Measurements from ENCODE around the gene FKBP5. TPM values are rescaled to one million over a fixed set of nuclear protein-coding genes. Genes with fewer than 3 reads are reported as not detected.

FKBP5 gene
- total and polyA plus RNA-seq, 2 donors from 2014 or later: 45.6 to 267 TPM

GRCh38 chr6:35532126-35532525 lies 156.6 kb downstream of the FKBP5 start:
- H3K36me3 ChIP-seq (ENCODE audit: control insufficient read depth in 2 of 3, insufficient read depth in 3 of 3, low read length in 3 of 3): no peaks in the 10 kb centered on the region
- intact Hi-C loops (cut with DNase I): no loop called here
- TF ChIP-seq CTCF (IDR thresholded peaks at IDR 0.05; ENCODE audit: borderline replicate concordance, extremely low read depth, insufficient read depth): no peak
- H3K27ac ChIP-seq (ENCODE audit: low read depth in 2 of 2, low read length in 2 of 2): no peak overlapping the region
- no peak overlapping the region for H3K9ac ChIP-seq (ENCODE audit: low read length in 3 of 3)
- DNase-seq: no peak
- no peaks in the 10 kb centered on the region for H3K27me3 ChIP-seq (ENCODE audit: control insufficient read depth, insufficient read depth, low read length)
- no peaks in the 10 kb centered on the region for H3K9me3 ChIP-seq (ENCODE audit: control insufficient read depth in 2 of 3, insufficient read depth in 1 of 3, low read length in 3 of 3)
- FAIRE-seq: no peak
- H3K4me3 ChIP-seq (ENCODE audit: low read length in 3 of 3): no peak overlapping the region
- no peaks in the 10 kb centered on the region for H3K4me1 ChIP-seq (ENCODE audit: control insufficient read depth in 2 of 3, insufficient read depth in 2 of 3, low read depth in 1 of 3, low read length in 3 of 3)

- Histone ChIP-seq H3K4me1 (ENCODE audit: control insufficient read depth in 2 of 3, insufficient read depth in 2 of 3, low read depth in 1 of 3, low read length in 3 of 3) (peaks cover 0 to 2% (median 0%) of the 10 kb centered on the region in 3 donors), H3K4me3 (ENCODE audit: low read length in 3 of 3) (no peak overlapping the region), H3K27me3 (ENCODE audit: control insufficient read depth, insufficient read depth, low read length) (no peaks in the 10 kb centered on the region), H3K36me3 (ENCODE audit: control insufficient read depth in 2 of 3, insufficient read depth in 3 of 3, low read length in 3 of 3) (no peaks in the 10 kb centered on the region), H3K9ac (ENCODE audit: low read length in 3 of 3) (no peak overlapping the region), H3K9me3 (ENCODE audit: control insufficient read depth in 2 of 3, insufficient read depth in 1 of 3, low read length in 3 of 3) (no peaks in the 10 kb centered on the region), H3K27ac (ENCODE audit: low read depth in 2 of 2, low read length in 2 of 2) (no peak overlapping the region)
- DNase-seq (no peak), FAIRE-seq (no peak)
- no peak for TF ChIP-seq CTCF (IDR thresholded peaks at IDR 0.05; ENCODE audit: borderline replicate concordance, extremely low read depth, insufficient read depth)
- intact Hi-C loops (cut with DNase I): loop anchor here (5.0 kb wide), 1 partner anchor 213 kb away; the partner anchor contains the start of gene ARMC12
Observed at GRCh38 chr6:35524380-35525020, 164.2 kb downstream of the FKBP5 start.

Small RNA genes within 50 kb of the gene (microRNA-seq; reads per million reads assigned to microRNA genes)
- 1.7 reads per million for gene MIR5690

Other genes with a start within 250 kb of the FKBP5 start
- gene FANCE, start 236.6 kb downstream of the FKBP5 start, total RNA-seq: 2.7 TPM
- 1.2 TPM for gene FANCE, start 236.6 kb downstream of the FKBP5 start, polyA plus RNA-seq (ENCODE audit: insufficient read depth, low read depth, low replicate concordance)
- 1,159 TPM for gene RPL10A, start 220.5 kb downstream of the FKBP5 start, total RNA-seq
- gene RPL10A, start 220.5 kb downstream of the FKBP5 start, polyA plus RNA-seq (ENCODE audit: insufficient read depth, low read depth, low replicate concordance): 1,291 TPM
- 18.0 TPM for gene TEAD3, start 191.8 kb downstream of the FKBP5 start, total RNA-seq
- gene TEAD3, start 191.8 kb downstream of the FKBP5 start, polyA plus RNA-seq (ENCODE audit: insufficient read depth, low read depth, low replicate concordance): 11.3 TPM
- not detected for gene TULP1, start 176.0 kb downstream of the FKBP5 start, total RNA-seq
- not detected for gene TULP1, start 176.0 kb downstream of the FKBP5 start, polyA plus RNA-seq (ENCODE audit: insufficient read depth, low read depth, low replicate concordance)
- 0.47 TPM for gene ARMC12, start 48.1 kb upstream of the FKBP5 start, total RNA-seq
- 0.69 TPM for gene ARMC12, start 48.1 kb upstream of the FKBP5 start, polyA plus RNA-seq (ENCODE audit: insufficient read depth, low read depth, low replicate concordance)
- not detected for gene CLPSL2, start 87.7 kb upstream of the FKBP5 start, total RNA-seq
- gene CLPSL2, start 87.7 kb upstream of the FKBP5 start, polyA plus RNA-seq (ENCODE audit: insufficient read depth, low read depth, low replicate concordance): not detected
- gene CLPSL1, start 92.1 kb upstream of the FKBP5 start, total RNA-seq: not detected
- gene CLPSL1, start 92.1 kb upstream of the FKBP5 start, polyA plus RNA-seq (ENCODE audit: insufficient read depth, low read depth, low replicate concordance): not detected
- gene CLPS, start 108.4 kb upstream of the FKBP5 start, total RNA-seq: not detected
- gene CLPS, start 108.4 kb upstream of the FKBP5 start, polyA plus RNA-seq (ENCODE audit: insufficient read depth, low read depth, low replicate concordance): not detected
- 0.47 TPM for gene LHFPL5, start 116.4 kb upstream of the FKBP5 start, total RNA-seq
- not detected for gene LHFPL5, start 116.4 kb upstream of the FKBP5 start, polyA plus RNA-seq (ENCODE audit: insufficient read depth, low read depth, low replicate concordance)
- 35.3 TPM for gene SRPK1, start 232.2 kb upstream of the FKBP5 start, total RNA-seq
- gene SRPK1, start 232.2 kb upstream of the FKBP5 start, polyA plus RNA-seq (ENCODE audit: insufficient read depth, low read depth, low replicate concordance): 12.2 TPM

Measured in kidney (tissue), 14 donors.